Lung (tissue), 12 donors: ENCODE data around the gene NUB1. TPM values are rescaled to one million over a fixed set of nuclear protein-coding genes. Genes with fewer than 3 reads are reported as not detected.

Experiments
- ATAC-seq: fragments of 200-7000 bp; cut with Tn5 transposase; one replicate; pipeline ENCODE4 v1.9.1; 2020; ENCODE audit warnings: moderate number of reproducible peaks; ENCODE audit not compliant: insufficient read depth, low FRiP score
- DNase-seq, 3 donors: peaks; one replicate each; pipeline ENCODE4 v3.0.0-alpha.2; 2013 to 2017
- H3K27ac ChIP-seq, 2 donors: one replicate each; pipeline ENCODE4 v1.5.1; 2013; ENCODE audit warnings: mild to moderate bottlenecking in 2 of 2, moderate library complexity in 2 of 2, control low read depth in 1 of 2, inconsistent platforms in 1 of 2, low read depth in 1 of 2, low read length in 1 of 2
- H3K27me3 ChIP-seq, 3 donors: one replicate each; pipeline ENCODE4 v1.5.1; 2013; ENCODE audit warnings: low read length in 2 of 3; ENCODE audit not compliant: control insufficient read depth in 3 of 3, insufficient read depth in 3 of 3
- H3K36me3 ChIP-seq, 4 donors: one replicate each; pipeline ENCODE4 v1.5.1; 2013; ENCODE audit warnings: low read length in 4 of 4, mild to moderate bottlenecking in 1 of 4, moderate library complexity in 1 of 4; ENCODE audit not compliant: control insufficient read depth in 4 of 4, insufficient read depth in 4 of 4
- H3K4me1 ChIP-seq, 5 donors: one replicate each; pipeline ENCODE4 v1.5.1; 2013; ENCODE audit warnings: low read length in 5 of 5, mild to moderate bottlenecking in 2 of 5, moderate library complexity in 1 of 5; ENCODE audit not compliant: control insufficient read depth in 5 of 5, insufficient read depth in 5 of 5
- H3K4me3 ChIP-seq: one replicate; pipeline ENCODE4 v1.5.1; 2013; ENCODE audit warnings: mild to moderate bottlenecking, control low read depth, moderate library complexity
- H3K9ac ChIP-seq, 2 donors: one replicate each; pipeline ENCODE4 v1.5.1; 2013; ENCODE audit warnings: low read length in 2 of 2, control low read depth in 1 of 2; ENCODE audit not compliant: insufficient read depth in 1 of 2
- H3K9me3 ChIP-seq, 4 donors: one replicate each; pipeline ENCODE4 v1.5.1; 2013; ENCODE audit warnings: low read length in 3 of 4, mild to moderate bottlenecking in 1 of 4, moderate library complexity in 1 of 4; ENCODE audit not compliant: control insufficient read depth in 4 of 4, insufficient read depth in 3 of 4
- WGBS, 2 donors: extraction: QIAGEN DNeasy Blood & Tissue Kit; methylation state at CpG; one replicate each; pipeline ENCODE4 v1.1.7; 2013; 5-methylcytosine and 5-hydroxymethylcytosine counted together
- polyA plus RNA-seq, 2 donors: library from polyadenylated mRNA; stranded (reverse); fragments of 200-250 nt; gene quantifications; one replicate each; pipeline ENCODE4 v1.2.1, GENCODE V29; 2013
- total RNA-seq, 2 donors: library from RNA; depleted of rRNA in 1 of 2; stranded (reverse); fragments of >200 nt in 1 of 2; gene quantifications; one replicate each; pipeline ENCODE4 v1.2.1, GENCODE V29; 2014 to 2021
- TF ChIP-seq, protein P1 (sequence below): IDR thresholded peaks from 2 replicates; pipeline ENCODE4 v1.5.1; 2012; ENCODE audit warnings: mild to moderate bottlenecking; ENCODE audit errors: control extremely low read depth, extremely low read depth
- donor health status: control.
- donor health status: control.
- donor health status: Bipolar disorder and iron deficiency.
- donor health status: healthy.
- donor health status: DM: yes; HTN: yes; CAD: no.

The NUB1 gene
- total and polyA plus RNA-seq, 4 donors: 22.6 to 47.4 (median 34.6) TPM

DNA sequence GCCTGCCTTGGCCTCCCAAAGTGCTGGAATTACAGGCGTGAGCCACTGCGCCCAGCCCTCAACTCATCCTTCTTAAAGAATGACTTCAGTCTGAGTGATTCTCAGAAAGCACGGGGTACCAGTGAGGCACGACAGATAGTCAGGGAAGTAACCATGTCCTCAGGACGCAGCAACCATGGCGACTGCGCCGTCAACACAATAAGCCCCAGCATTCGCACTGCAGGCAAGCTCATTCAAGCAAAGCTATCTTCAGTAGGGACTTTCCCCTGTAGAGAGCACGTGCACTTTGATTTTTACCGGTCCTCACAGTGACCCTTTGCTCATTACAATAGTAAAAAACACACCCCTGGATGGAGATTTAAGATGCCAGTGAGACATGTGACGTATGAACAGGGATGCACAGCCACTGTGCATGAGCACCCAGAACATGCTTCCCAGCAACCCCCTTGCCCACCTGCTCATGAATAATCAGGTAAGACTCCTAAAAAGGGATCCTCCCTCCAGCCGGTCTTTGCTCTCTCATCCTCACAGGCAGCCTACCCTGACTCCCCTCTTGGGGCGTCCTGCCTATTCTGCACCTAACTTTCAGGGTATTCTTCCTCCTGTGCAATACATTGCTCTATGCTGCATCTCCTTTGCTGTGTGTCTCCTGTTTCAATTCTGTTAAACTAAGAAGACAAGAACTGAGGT lies 59.2 kb downstream of the NUB1 start:
- H3K4me1 ChIP-seq: peaks cover 0 to 17% (median 9%) of the 10 kb centered on the region in 5 donors
- WGBS, 2 donors: 84 to 87% methylated on average over 14 of the region's 14 CpGs
- ATAC-seq (no peak), DNase-seq (no peak)
- H3K4me3 ChIP-seq: no peak overlapping the region
- peaks cover 0 to 14% (median 7%) of the 10 kb centered on the region in 4 donors for H3K36me3 ChIP-seq
- H3K9me3 ChIP-seq: peaks cover 0 to 2% (median 0%) of the 10 kb centered on the region in 4 donors
- TF ChIP-seq, protein P1, sequence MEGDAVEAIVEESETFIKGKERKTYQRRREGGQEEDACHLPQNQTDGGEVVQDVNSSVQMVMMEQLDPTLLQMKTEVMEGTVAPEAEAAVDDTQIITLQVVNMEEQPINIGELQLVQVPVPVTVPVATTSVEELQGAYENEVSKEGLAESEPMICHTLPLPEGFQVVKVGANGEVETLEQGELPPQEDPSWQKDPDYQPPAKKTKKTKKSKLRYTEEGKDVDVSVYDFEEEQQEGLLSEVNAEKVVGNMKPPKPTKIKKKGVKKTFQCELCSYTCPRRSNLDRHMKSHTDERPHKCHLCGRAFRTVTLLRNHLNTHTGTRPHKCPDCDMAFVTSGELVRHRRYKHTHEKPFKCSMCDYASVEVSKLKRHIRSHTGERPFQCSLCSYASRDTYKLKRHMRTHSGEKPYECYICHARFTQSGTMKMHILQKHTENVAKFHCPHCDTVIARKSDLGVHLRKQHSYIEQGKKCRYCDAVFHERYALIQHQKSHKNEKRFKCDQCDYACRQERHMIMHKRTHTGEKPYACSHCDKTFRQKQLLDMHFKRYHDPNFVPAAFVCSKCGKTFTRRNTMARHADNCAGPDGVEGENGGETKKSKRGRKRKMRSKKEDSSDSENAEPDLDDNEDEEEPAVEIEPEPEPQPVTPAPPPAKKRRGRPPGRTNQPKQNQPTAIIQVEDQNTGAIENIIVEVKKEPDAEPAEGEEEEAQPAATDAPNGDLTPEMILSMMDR: no peak
- H3K27me3 ChIP-seq: no peaks in the 10 kb centered on the region
- H3K27ac ChIP-seq: no peak overlapping the region
- no peak overlapping the region for H3K9ac ChIP-seq

DNA sequence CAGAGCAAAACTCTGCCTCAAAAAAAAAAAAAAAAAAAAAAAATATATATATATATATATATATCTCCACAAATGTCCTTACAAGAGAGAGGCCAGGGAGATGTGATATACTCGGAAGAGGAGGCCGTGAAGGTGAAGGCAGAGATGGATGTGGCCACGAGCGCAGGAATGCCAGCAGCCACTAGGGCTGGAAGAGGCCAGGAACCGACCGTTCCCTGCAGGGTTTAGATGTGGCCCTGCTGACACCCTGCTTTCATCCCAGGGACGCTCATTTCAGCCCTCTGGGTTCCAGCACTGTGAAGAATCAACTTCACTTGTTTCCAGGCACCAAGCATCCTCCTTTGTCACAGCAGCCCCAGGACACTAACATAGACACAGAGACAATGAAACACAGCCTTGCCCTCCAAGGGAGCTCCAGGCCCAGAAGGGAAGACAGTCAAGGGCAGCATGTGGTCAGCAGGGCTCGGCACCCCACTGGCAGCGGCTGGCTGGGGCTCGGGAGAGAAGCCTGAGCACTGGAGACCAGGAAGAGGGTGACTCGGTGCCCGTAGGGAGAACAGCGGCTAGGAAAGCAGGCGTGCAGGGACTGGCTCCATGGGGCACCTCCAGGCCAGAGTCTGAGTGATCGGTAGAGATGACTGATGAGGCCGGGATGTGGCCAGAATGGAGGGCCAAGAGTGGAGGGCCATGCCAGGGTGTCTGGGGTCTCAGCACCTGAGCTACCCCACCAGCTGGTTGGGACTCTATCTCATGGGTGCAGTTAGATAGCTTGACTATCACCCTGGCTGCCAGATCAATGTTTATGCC lies 60.6 kb downstream of the NUB1 start:
- H3K4me3 ChIP-seq: no peak overlapping the region
- no peak overlapping the region for H3K27ac ChIP-seq
- H3K36me3 ChIP-seq: peaks cover 0 to 14% (median 7%) of the 10 kb centered on the region in 4 donors
- H3K9ac ChIP-seq: no peak overlapping the region
- TF ChIP-seq, protein P1: no peak
- whole genome bisulfite sequencing, 2 donors: 94 to 96% methylated on average over 16 of the region's 16 CpGs
- ATAC-seq: no peak
- DNase-seq: no peak
- no peaks in the 10 kb centered on the region for H3K27me3 ChIP-seq
- peaks cover 0 to 17% (median 9%) of the 10 kb centered on the region in 5 donors for H3K4me1 ChIP-seq
- peaks cover 0 to 2% (median 0%) of the 10 kb centered on the region in 4 donors for H3K9me3 ChIP-seq

DNA sequence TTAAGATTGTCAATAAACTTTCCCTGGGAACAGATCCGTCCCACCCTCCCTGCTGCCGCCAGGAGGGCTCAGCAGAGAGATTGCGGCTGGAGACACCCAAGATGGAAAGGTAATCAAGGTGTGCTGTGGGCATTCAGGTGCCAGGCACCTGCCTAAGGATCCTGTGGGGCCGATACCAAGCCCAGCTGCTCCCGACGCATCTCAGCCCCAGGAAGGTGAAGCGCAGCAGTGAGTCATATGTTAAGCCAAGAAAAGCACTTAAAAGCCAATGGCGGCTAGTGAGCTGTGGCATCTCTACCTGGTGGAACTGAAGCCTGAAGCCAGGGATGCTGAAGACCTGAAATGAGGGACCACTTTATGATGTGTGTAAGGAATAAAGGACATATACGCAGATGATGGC lies 62.2 kb downstream of the NUB1 start:
- TF ChIP-seq, protein P1: no peak
- H3K27me3 ChIP-seq: no peaks in the 10 kb centered on the region
- DNase-seq (no peak), ATAC-seq (no peak)
- H3K9ac ChIP-seq: no peak overlapping the region
- WGBS, 2 donors: 79 to 88% methylated on average over 9 of the region's 9 CpGs
- H3K4me1 ChIP-seq: peaks cover 0 to 22% (median 11%) of the 10 kb centered on the region in 5 donors
- H3K36me3 ChIP-seq: peaks cover 0 to 4% (median under 1%) of the 10 kb centered on the region in 4 donors
- H3K4me3 ChIP-seq: no peak overlapping the region
- no peak overlapping the region for H3K27ac ChIP-seq
- peaks cover 0 to 2% (median 0%) of the 10 kb centered on the region in 4 donors for H3K9me3 ChIP-seq
